Thoracic aorta (tissue), 2 donors: ENCODE results near the gene DCUN1D4. TPM values are rescaled to one million over a fixed set of nuclear protein-coding genes. Genes with fewer than 3 reads are reported as not detected.

Source experiments
- ATAC-seq: fragments of 150-250 bp; one replicate; pipeline ENCODE4 v1.8.0; 2017; ENCODE audit warnings: low read depth; ENCODE audit not compliant: insufficient number of reproducible peaks, low FRiP score
- DNase-seq: peaks from one replicate; pipeline ENCODE4 v3.0.0-alpha.2; 2020; ENCODE audit warnings: low spot score
- H3K27ac ChIP-seq, 2 donors: fragments of 200-600 bp; sonication (generic); 1 replicate in 1 of 2; 2 replicates in 1 of 2; pipeline ENCODE4 v1.5.1; 2016; ENCODE audit warnings: mild to moderate bottlenecking in 2 of 2, moderate library complexity in 2 of 2
- H3K27me3 ChIP-seq: fragments of 200-600 bp; sonication (generic); replicated peaks from 2 replicates; pipeline ENCODE4 v1.6.0; 2016; ENCODE audit warnings: mild to moderate bottlenecking; ENCODE audit not compliant: insufficient read depth
- H3K36me3 ChIP-seq: fragments of 200-600 bp; sonication (generic); one replicate; pipeline ENCODE4 v1.5.1; 2016
- H3K4me1 ChIP-seq, 2 donors: fragments of 200-600 bp; sonication (generic); 1 replicate in 1 of 2; 2 replicates in 1 of 2; pipeline versions ENCODE4 v1.5.1 to v1.6.0; 2016; ENCODE audit warnings: low read depth in 2 of 2, mild to moderate bottlenecking in 1 of 2; ENCODE audit not compliant: control insufficient read depth in 1 of 2
- H3K4me3 ChIP-seq: fragments of 200-600 bp; sonication (generic); 2 replicates; pipeline ENCODE4 v1.5.1; 2016; ENCODE audit warnings: mild to moderate bottlenecking
- H3K9me3 ChIP-seq: fragments of 200-600 bp; sonication (generic); 2 replicates; pipeline ENCODE4 v1.5.1; 2016
- total RNA-seq, 2 donors: library from RNA; depleted of rRNA; stranded (reverse); fragments of >200 nt; gene quantifications; one replicate each; pipeline versions ENCODE4 v1.1.0 to v1.2.3, GENCODE V29; 2016
- TF ChIP-seq, protein P1 (sequence below): fragments of 200-600 bp; sonication (generic); IDR thresholded peaks from one replicate; pipeline ENCODE4 v1.5.1; 2019; ENCODE audit warnings: antibody characterized with exemption

The DCUN1D4 gene
- total RNA-seq, 2 donors from 2014 or later: 30.3 to 53.8 TPM

DNA sequence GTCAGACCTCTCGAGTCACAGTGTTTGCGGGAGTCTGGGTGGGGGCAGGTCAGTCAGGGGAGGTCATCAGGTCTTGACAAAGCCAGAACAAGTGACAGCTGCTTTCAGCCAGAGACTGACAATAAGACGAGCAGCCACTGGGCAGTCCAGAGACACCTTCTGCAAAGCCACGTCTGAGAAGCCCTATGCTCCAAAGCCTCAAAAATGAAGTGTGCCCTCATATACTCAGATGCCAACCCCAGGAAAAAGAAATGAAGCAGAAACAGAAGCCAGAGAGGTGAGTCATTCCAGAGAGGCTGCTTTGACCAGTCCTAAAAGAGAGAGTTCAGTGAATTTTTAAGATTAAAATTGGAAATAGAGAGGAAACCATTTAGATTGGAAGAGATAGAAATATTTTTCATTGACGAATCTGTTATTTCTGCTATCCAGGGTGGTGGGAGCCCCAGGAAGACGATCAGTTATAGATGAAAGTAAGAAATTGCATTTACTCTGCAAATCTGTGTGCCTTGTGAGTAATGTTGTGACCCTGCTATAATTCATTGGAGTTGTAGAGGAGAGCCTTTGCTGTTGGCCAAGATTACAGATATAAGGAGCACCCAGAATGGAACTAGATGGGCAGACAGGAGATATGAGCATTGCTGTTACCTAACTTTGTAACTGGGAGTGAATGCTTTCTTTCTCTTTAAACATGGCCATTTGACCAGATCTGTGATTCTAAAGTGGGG, 99.3 kb downstream of the DCUN1D4 start:
- DNase-seq (no peak), ATAC-seq (no peak)
- TF ChIP-seq, protein P1, sequence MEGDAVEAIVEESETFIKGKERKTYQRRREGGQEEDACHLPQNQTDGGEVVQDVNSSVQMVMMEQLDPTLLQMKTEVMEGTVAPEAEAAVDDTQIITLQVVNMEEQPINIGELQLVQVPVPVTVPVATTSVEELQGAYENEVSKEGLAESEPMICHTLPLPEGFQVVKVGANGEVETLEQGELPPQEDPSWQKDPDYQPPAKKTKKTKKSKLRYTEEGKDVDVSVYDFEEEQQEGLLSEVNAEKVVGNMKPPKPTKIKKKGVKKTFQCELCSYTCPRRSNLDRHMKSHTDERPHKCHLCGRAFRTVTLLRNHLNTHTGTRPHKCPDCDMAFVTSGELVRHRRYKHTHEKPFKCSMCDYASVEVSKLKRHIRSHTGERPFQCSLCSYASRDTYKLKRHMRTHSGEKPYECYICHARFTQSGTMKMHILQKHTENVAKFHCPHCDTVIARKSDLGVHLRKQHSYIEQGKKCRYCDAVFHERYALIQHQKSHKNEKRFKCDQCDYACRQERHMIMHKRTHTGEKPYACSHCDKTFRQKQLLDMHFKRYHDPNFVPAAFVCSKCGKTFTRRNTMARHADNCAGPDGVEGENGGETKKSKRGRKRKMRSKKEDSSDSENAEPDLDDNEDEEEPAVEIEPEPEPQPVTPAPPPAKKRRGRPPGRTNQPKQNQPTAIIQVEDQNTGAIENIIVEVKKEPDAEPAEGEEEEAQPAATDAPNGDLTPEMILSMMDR: no peak
- Histone ChIP-seq H3K36me3 (no peaks in the 10 kb centered on the region), H3K4me1 (peaks cover 4 to 21% of the 10 kb centered on the region in 2 donors), H3K4me3 (no peak overlapping the region), H3K27ac (no peak overlapping the region), H3K27me3 (no peaks in the 10 kb centered on the region), H3K9me3 (no peaks in the 10 kb centered on the region)

DNA sequence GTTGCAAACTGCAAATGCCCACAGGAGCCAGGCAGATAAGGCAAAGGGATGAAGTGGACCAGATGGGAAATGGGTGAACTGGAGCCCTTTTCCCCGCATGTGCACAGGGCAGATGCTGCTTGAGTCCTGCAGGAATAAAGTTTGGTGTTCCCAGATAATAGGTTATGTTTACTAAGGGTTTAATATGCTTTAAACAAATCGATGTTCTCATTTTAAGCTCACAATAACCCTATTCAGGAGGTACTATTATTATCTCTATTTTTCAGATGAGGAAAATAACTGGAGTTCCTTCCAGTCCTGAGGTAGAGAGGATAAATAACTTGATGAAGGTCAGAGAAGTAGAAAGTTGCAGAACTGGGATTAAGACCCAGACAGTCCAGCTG, 99.9 kb downstream of the DCUN1D4 start:
- H3K27me3 ChIP-seq: no peaks in the 10 kb centered on the region
- H3K4me1 ChIP-seq: peaks cover 4 to 21% of the 10 kb centered on the region in 2 donors
- no peaks in the 10 kb centered on the region for H3K36me3 ChIP-seq
- TF ChIP-seq, protein P1: no peak
- no peak for ATAC-seq
- H3K9me3 ChIP-seq: no peaks in the 10 kb centered on the region
- no peak overlapping the region for H3K4me3 ChIP-seq
- H3K27ac ChIP-seq: no peak overlapping the region
- no peak for DNase-seq

DNA sequence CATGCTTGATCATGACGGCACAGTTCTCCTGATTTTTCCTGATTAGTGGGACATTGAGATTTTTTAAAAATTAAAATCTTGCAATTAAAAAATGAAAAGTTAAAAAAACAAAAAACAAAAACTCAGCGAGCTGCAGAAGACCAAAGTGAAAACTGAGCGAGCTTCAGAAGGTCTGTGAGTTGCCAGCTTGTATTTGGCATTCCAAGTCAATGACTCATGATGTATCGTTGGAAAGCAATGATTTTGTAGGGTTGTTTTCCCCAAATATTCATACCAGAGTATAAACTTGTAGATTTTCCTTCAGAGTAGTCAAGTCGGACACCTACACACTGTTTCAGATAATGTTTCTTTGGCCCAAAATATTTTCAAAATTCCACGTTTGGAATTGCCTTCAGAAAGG, 100.3 kb downstream of the DCUN1D4 start:
- Histone ChIP-seq H3K27me3 (no peaks in the 10 kb centered on the region), H3K36me3 (no peaks in the 10 kb centered on the region), H3K27ac (no peak overlapping the region), H3K4me1 (peaks cover 4 to 21% of the 10 kb centered on the region in 2 donors), H3K9me3 (no peaks in the 10 kb centered on the region), H3K4me3 (no peak overlapping the region)
- DNase-seq (no peak), ATAC-seq (peak; percentile 73)
- TF ChIP-seq, protein P1: no peak

DNA sequence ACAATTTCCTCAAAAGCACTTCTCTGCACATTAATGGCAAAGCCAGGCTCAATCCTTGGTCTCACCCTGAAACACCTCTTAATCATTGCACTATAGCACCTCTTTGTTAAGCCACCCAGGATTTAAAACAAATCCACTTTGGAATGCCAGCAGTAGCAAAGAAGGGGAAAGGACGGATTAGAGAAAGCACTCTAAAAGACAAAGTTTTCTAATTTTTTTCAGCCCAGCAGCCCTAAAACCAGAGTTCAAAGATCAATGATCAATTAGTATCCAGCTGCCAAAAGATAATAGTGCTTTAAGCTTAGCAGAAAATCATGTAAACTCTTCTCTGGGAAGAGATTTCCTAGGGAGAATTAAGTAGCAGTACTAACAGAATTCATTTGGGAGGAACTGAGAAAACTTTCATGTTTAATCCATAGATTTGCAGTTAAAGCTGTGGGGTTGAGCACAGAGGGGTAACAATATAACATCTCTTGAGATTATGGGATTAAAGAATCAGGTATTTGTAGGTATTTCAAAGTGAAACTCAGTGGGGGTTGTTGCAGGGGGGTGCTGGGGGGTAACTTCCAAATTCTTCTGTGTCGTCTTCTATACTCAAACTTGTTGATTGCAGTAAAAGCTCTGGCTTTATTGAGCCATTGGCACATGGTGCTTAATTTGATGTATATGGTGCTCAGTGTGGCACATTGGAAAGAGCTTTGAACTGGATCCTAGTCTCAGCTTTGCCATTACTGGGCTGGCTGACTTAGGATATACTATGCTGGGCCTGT, 115.4 kb downstream of the DCUN1D4 start:
- TF ChIP-seq, protein P1: no peak
- no peak overlapping the region for H3K4me3 ChIP-seq
- no peaks in the 10 kb centered on the region for H3K27me3 ChIP-seq
- ATAC-seq: no peak
- no peak for DNase-seq
- no peaks in the 10 kb centered on the region for H3K36me3 ChIP-seq
- no peaks in the 10 kb centered on the region for H3K9me3 ChIP-seq
- no peaks in the 10 kb centered on the region for H3K4me1 ChIP-seq
- no peak overlapping the region for H3K27ac ChIP-seq

DNA sequence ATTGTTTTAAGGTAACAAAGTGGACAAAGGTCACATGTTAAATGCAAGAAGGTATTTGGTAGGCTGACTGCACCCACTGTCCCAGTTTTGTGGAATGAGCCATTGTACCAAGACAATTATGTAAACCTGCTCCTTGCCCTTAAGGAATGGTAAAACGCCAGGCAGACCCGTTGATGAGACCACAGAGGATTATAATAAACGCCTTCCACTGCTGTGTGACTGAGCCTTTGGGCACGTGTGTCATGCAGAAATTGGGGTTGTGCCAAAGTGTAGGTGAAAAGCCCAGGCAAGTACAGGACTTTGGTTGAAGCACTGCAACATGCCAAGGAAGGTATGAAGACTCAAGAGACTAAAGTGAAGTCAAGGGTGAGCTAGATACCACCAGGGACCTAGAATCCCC, 117.5 kb downstream of the DCUN1D4 start:
- Histone ChIP-seq H3K4me3 (no peak overlapping the region), H3K36me3 (no peaks in the 10 kb centered on the region), H3K27me3 (no peaks in the 10 kb centered on the region), H3K9me3 (no peaks in the 10 kb centered on the region), H3K27ac (no peak overlapping the region), H3K4me1 (no peaks in the 10 kb centered on the region)
- DNase-seq (no peak), ATAC-seq (no peak)
- TF ChIP-seq, protein P1: no peak
